Panc1 (cell line): Measurements from ENCODE around the gene PSMA5. TPM values are rescaled to one million over a fixed set of nuclear protein-coding genes. Genes with fewer than 3 reads are reported as not detected.

Source experiments
- ATAC-seq: fragments of 200-7000 bp; cut with Tn5 transposase; 2 replicates; pipeline ENCODE4 v1.9.1; 2020; ENCODE audit warnings: mild to moderate bottlenecking, moderate library complexity
- BruUV-seq: library from RNA; stranded (reverse); fragments of 400-500 nt; replicated peaks from 2 replicates; lab custom pipeline; 2021; lab: Mats Ljungman, UMichigan
- CTCF ChIA-PET: fragments of 300-600 bp; sonication (Branson Sonifier 250); formaldehyde crosslinking; loops from one replicate; lab custom pipeline; 2022; ENCODE audit warnings: antibody characterized with exemption; lab: Charles Lee
- POLR2A ChIA-PET: fragments of 300-600 bp; sonication (Branson Sonifier 250); formaldehyde crosslinking; loops from one replicate; lab custom pipeline; 2022; ENCODE audit warnings: antibody characterized with exemption; lab: Charles Lee
- DNase-seq: peaks from one replicate; pipeline ENCODE4 v3.0.0-alpha.2; 2010; ENCODE audit warnings: low read depth, low spot score
- H3K27ac ChIP-seq: 2 replicates; pipeline ENCODE4 v1.5.1; 2011; ENCODE audit warnings: mild to moderate bottlenecking, low read length, inconsistent platforms
- H3K27me3 ChIP-seq: fragments of 200-500 bp; sonication (Bioruptor generic); 2 replicates; pipeline ENCODE4 v1.6.0; 2014; ENCODE audit warnings: low read length, inconsistent platforms; ENCODE audit not compliant: control insufficient read depth, insufficient read depth
- H3K36me3 ChIP-seq: fragments of 200-500 bp; sonication (Bioruptor generic); 2 replicates; pipeline ENCODE4 v1.5.1; 2014; ENCODE audit warnings: inconsistent platforms, mild to moderate bottlenecking, low read length, moderate library complexity; ENCODE audit not compliant: control insufficient read depth, insufficient read depth
- H3K4me1 ChIP-seq: 2 replicates; pipeline ENCODE4 v1.5.1; 2011; ENCODE audit warnings: inconsistent platforms, mild to moderate bottlenecking, low read length, moderate library complexity; ENCODE audit not compliant: control insufficient read depth, insufficient read depth
- H3K4me3 ChIP-seq, 2 experiments: 2 replicates each; pipeline ENCODE4 v1.5.1; 2011 to 2012; ENCODE audit warnings: low read depth in 2 of 2, low read length in 2 of 2, mild to moderate bottlenecking in 2 of 2, inconsistent platforms in 1 of 2, moderate library complexity in 1 of 2
- H3K9me3 ChIP-seq: fragments of 200-500 bp; sonication (Bioruptor generic); 2 replicates; pipeline ENCODE4 v1.5.1; 2014; ENCODE audit warnings: low read depth, mild to moderate bottlenecking, inconsistent platforms, low read length, moderate library complexity; ENCODE audit not compliant: control insufficient read depth, insufficient read depth
- POLR2AphosphoS5 ChIP-seq: IDR thresholded peaks from 2 replicates; pipeline ENCODE4 v1.6.1; 2012; ENCODE audit warnings: mild to moderate bottlenecking, low read depth, low read length, moderate library complexity
- SIN3A ChIP-seq: IDR thresholded peaks from 2 replicates; pipeline ENCODE4 v1.6.1; 2012; ENCODE audit warnings: low read depth, mild to moderate bottlenecking, low read length, moderate library complexity, borderline replicate concordance; ENCODE audit not compliant: insufficient read depth
- TCF7L2 ChIP-seq: IDR thresholded peaks from 2 replicates; pipeline ENCODE4 v1.6.1; 2011; ENCODE audit warnings: mild to moderate bottlenecking, low read depth, low read length, inconsistent platforms
- in situ Hi-C: cut with HindIII; loops from 2 replicates; pipeline ENCODE4 v1.10.0; 2016; ENCODE audit warnings: low sequenced_read_pairs, low pct_unique_long_range_greater_than_20kb
- intact Hi-C: fragments of 100-400 bp; cut with micrococcal nuclease; formaldehyde crosslinking; loops from one replicate; pipeline ENCODE4 v1.10.0; 2022; ENCODE audit not compliant: unreplicated experiment
- total RNA-seq: library from RNA; stranded (reverse); gene quantifications from one replicate; pipeline ENCODE4 v1.2.1, GENCODE V29; 2021; ENCODE audit not compliant: unreplicated experiment
- TF ChIP-seq, protein P1 (sequence below), 2 experiments: IDR thresholded peaks; 2 replicates each; pipeline ENCODE4 v1.6.1; 2011 to 2012; ENCODE audit warnings: low read depth in 2 of 2, control low read depth in 1 of 2, low read length in 1 of 2, mild to moderate bottlenecking in 1 of 2, moderate library complexity in 1 of 2; ENCODE audit not compliant: insufficient read depth in 1 of 2
- TF ChIP-seq, protein P2 (sequence below): fragments of 450-650 bp; IDR thresholded peaks from 2 replicates; pipeline ENCODE4 v1.5.1; 2017; ENCODE audit warnings: mild to moderate bottlenecking

PSMA5 gene
- total RNA-seq, 1 experiment from 2014 or later = 118 TPM

DNA sequence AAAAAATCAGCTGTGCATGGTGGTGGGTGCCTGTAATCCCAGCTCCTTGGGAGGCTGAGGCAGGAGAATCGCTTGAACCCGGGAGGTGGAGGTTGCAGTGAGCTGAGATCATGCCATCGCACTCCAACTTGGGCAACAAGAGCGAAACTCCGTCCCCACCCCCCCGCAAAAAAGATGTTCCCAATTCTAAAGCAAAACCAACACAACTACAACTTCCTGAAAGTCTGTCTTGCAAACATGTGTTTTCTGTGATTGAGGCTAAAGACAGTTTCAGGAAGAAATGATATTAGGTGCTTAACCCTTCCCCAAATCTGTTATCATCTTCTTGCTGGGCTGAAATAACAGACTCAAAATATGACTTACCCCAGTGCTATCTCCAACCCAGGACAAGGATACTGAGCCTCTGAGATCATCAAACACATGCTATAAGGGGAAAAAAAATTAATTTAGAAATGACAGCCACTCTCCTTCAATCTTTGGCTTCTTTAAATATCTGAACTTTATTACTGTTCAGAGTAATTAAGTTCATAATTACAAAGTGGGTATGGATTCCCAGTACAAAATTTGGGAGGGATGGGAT, 57.0 kb downstream of the PSMA5 start:
- no peak overlapping the region for H3K27ac ChIP-seq
- no peaks in the 10 kb centered on the region for H3K9me3 ChIP-seq
- H3K4me1 ChIP-seq = no peaks in the 10 kb centered on the region
- no peak for ATAC-seq
- TF ChIP-seq TCF7L2 = no peak
- TF ChIP-seq SIN3A = no peak
- no peak for TF ChIP-seq POLR2AphosphoS5
- TF ChIP-seq, protein P1, sequence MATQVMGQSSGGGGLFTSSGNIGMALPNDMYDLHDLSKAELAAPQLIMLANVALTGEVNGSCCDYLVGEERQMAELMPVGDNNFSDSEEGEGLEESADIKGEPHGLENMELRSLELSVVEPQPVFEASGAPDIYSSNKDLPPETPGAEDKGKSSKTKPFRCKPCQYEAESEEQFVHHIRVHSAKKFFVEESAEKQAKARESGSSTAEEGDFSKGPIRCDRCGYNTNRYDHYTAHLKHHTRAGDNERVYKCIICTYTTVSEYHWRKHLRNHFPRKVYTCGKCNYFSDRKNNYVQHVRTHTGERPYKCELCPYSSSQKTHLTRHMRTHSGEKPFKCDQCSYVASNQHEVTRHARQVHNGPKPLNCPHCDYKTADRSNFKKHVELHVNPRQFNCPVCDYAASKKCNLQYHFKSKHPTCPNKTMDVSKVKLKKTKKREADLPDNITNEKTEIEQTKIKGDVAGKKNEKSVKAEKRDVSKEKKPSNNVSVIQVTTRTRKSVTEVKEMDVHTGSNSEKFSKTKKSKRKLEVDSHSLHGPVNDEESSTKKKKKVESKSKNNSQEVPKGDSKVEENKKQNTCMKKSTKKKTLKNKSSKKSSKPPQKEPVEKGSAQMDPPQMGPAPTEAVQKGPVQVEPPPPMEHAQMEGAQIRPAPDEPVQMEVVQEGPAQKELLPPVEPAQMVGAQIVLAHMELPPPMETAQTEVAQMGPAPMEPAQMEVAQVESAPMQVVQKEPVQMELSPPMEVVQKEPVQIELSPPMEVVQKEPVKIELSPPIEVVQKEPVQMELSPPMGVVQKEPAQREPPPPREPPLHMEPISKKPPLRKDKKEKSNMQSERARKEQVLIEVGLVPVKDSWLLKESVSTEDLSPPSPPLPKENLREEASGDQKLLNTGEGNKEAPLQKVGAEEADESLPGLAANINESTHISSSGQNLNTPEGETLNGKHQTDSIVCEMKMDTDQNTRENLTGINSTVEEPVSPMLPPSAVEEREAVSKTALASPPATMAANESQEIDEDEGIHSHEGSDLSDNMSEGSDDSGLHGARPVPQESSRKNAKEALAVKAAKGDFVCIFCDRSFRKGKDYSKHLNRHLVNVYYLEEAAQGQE (IDR thresholded peaks at IDR 0.05; ENCODE audit: insufficient read depth in 1 of 2, low read depth in 2 of 2, low read length in 1 of 2) = no peak
- TF ChIP-seq, protein P2, sequence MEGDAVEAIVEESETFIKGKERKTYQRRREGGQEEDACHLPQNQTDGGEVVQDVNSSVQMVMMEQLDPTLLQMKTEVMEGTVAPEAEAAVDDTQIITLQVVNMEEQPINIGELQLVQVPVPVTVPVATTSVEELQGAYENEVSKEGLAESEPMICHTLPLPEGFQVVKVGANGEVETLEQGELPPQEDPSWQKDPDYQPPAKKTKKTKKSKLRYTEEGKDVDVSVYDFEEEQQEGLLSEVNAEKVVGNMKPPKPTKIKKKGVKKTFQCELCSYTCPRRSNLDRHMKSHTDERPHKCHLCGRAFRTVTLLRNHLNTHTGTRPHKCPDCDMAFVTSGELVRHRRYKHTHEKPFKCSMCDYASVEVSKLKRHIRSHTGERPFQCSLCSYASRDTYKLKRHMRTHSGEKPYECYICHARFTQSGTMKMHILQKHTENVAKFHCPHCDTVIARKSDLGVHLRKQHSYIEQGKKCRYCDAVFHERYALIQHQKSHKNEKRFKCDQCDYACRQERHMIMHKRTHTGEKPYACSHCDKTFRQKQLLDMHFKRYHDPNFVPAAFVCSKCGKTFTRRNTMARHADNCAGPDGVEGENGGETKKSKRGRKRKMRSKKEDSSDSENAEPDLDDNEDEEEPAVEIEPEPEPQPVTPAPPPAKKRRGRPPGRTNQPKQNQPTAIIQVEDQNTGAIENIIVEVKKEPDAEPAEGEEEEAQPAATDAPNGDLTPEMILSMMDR = no peak
- no peak overlapping the region for H3K4me3 ChIP-seq
- ChIA-PET CTCF (interaction anchor here (0.5 kb wide), 1 partner anchor 209 kb away, joined by 3 read pairs; no protein-coding TSS in a partner anchor), POLR2A (no interaction called here)
- H3K36me3 ChIP-seq = no peaks in the 10 kb centered on the region
- BruUV-seq = no TSS peak
- no peak for DNase-seq
- intact Hi-C loops (no loop called here), in situ Hi-C loops (no loop called here)
- H3K27me3 ChIP-seq = no peaks in the 10 kb centered on the region

DNA sequence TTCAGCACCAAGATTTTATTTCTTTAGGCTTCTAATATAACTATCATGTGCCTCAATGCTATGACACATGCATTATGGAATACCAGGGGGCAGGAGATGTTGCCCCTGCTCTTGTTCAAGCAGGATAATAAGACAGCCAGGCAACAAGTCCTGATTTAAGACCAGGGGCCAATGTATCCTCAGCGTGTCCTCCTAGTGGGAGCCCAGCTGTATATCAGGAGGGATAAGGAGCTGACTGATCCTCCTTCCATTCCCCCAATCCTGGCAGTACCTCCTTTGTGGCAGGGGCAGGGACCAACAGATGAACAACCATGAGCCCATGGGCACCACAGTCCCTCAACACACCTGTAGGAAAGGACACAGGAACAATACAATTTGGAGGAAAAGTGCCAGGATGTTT, 57.8 kb downstream of the PSMA5 start:
- Histone ChIP-seq H3K27me3 (no peaks in the 10 kb centered on the region), H3K9me3 (no peaks in the 10 kb centered on the region), H3K36me3 (no peaks in the 10 kb centered on the region), H3K4me3 (no peak overlapping the region), H3K27ac (no peak overlapping the region), H3K4me1 (no peaks in the 10 kb centered on the region)
- intact Hi-C loops (no loop called here), in situ Hi-C loops (no loop called here)
- TF ChIP-seq, protein P2 = no peak
- TF ChIP-seq POLR2AphosphoS5 (no peak), TCF7L2 (no peak), SIN3A (no peak)
- TF ChIP-seq, protein P1 (IDR thresholded peaks at IDR 0.05; ENCODE audit: insufficient read depth in 1 of 2, low read depth in 2 of 2, low read length in 1 of 2) = no peak
- DNase-seq (no peak), ATAC-seq (no peak)
- POLR2A ChIA-PET = no interaction called here
- CTCF ChIA-PET = no interaction called here
- no TSS peak for BruUV-seq
